Measurements from ENCODE around the gene PDRG1.

DNA sequence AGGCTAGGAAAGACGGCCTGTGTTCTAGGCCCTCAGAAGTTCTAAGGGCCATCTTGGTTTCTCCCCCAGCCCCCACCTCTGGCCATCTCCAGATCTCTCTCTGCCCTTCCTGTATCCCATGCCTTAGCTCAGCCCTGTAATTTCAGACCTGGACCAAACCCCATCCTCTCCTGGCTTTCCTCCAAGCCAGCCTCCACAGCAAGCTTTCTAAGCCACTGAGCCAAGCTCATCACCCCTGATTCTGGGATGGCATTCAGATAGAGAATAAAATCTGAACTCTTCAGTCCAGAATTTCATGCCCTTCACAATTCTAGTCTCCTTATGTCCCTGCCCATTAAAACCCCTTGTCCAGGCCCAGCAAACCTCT is 39.5 kb upstream of the PDRG1 start:
- TF ChIP-seq POLR2A (IDR thresholded peaks at IDR 0.05), result no peak
- TF ChIP-seq, protein P1, sequence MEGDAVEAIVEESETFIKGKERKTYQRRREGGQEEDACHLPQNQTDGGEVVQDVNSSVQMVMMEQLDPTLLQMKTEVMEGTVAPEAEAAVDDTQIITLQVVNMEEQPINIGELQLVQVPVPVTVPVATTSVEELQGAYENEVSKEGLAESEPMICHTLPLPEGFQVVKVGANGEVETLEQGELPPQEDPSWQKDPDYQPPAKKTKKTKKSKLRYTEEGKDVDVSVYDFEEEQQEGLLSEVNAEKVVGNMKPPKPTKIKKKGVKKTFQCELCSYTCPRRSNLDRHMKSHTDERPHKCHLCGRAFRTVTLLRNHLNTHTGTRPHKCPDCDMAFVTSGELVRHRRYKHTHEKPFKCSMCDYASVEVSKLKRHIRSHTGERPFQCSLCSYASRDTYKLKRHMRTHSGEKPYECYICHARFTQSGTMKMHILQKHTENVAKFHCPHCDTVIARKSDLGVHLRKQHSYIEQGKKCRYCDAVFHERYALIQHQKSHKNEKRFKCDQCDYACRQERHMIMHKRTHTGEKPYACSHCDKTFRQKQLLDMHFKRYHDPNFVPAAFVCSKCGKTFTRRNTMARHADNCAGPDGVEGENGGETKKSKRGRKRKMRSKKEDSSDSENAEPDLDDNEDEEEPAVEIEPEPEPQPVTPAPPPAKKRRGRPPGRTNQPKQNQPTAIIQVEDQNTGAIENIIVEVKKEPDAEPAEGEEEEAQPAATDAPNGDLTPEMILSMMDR (IDR thresholded peaks at IDR 0.05), result no peak

All from right lobe of liver (tissue), 4 donors.